Measurements from ENCODE around the gene KAZALD1. TPM values are rescaled to one million over a fixed set of nuclear protein-coding genes. Genes with fewer than 3 reads are reported as not detected.

KAZALD1 gene
- total RNA-seq, 4 donors from 2014 or later = 4.0 to 13.5 (median 8.4) TPM

DNA sequence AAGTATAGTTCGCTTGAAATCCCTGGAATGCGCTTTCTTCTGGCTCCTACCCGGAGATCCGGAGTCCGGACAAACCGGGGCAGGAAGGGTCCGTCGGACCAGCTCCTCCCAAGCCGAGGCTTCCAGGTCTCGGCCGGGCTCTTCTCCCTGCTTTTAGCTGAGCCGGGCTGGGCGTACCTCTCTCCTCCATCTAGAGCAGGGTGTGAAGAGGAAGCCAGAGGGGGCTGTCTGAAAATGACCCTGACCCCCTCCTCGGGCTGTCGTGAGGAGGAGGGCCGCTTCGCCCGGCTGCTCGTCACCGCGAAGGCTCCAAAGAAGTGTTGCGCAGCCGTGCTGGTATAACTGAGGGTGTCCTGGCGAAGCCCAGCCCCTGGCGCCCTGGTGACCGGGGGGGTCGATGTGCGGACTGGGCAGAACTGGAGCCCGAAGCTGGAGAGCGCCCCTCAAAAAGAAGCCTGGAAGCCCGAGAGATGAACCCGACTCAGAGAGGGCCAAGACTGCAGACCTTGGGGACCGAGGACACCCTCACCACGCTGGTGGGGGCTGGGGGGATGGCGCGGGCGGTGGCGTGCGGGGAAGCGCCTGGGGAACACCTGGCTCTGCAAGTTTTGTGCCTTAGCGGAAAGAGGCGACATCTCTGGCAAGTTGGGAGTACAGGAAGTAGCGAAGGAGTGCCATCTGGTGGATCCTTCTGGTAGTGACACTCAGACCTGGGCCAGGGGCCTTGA lies 5.7 kb downstream of the KAZALD1 start:
- peak; percentile 51 to 87 for DNase-seq (ENCODE audit: low spot score in 2 of 2)
- no peaks in the 10 kb centered on the region for H3K9me3 ChIP-seq
- H3K27ac ChIP-seq = peak overlapping the region in 3 of 4 donors; percentile 78 to 79 (median 78)
- H3K4me1 ChIP-seq = peaks cover 0 to 48% (median 28%) of the 10 kb centered on the region in 4 donors
- WGBS, 2 donors = 1 to 2% methylated on average over 17 to 28 of the region's 43 CpGs
- peaks cover 0 to 16% of the 10 kb centered on the region in 2 donors for H3K27me3 ChIP-seq
- TF ChIP-seq POLR2A (IDR thresholded peaks at IDR 0.05) (no peak), EP300 (IDR thresholded peaks at IDR 0.05) (peak in 1 of 2 donors; percentile 27)
- TF ChIP-seq, protein P1, sequence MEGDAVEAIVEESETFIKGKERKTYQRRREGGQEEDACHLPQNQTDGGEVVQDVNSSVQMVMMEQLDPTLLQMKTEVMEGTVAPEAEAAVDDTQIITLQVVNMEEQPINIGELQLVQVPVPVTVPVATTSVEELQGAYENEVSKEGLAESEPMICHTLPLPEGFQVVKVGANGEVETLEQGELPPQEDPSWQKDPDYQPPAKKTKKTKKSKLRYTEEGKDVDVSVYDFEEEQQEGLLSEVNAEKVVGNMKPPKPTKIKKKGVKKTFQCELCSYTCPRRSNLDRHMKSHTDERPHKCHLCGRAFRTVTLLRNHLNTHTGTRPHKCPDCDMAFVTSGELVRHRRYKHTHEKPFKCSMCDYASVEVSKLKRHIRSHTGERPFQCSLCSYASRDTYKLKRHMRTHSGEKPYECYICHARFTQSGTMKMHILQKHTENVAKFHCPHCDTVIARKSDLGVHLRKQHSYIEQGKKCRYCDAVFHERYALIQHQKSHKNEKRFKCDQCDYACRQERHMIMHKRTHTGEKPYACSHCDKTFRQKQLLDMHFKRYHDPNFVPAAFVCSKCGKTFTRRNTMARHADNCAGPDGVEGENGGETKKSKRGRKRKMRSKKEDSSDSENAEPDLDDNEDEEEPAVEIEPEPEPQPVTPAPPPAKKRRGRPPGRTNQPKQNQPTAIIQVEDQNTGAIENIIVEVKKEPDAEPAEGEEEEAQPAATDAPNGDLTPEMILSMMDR (IDR thresholded peaks at IDR 0.05) = peak; percentile 85 to 90 (median 88)
- no peaks in the 10 kb centered on the region for H3K36me3 ChIP-seq
- peak overlapping the region; percentile 22 to 59 (median 57) for H3K4me3 ChIP-seq

DNA sequence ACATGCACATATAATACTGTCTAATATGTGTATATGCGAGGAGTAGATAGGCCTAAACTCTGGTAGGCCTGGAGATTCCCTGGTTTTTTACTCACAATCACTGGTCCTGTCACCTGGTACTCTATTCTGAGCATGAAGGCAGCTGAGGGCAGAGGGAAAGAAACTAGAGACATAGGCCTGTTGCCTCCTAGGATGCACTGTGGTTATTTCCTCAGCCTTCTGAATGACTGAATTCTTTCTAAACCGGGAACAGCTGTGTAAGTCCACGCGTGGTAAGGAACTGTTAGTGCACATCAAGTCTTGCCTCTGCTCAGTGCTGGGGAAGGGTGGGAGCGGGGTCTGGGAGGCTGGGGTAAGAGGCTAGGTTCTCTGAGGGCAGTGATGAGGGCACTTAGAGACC lies 7.7 kb downstream of the KAZALD1 start:
- DNase-seq (ENCODE audit: low spot score in 2 of 2) = no peak
- Histone ChIP-seq H3K4me1 (peaks cover 0 to 33% (median 17%) of the 10 kb centered on the region in 4 donors), H3K27me3 (peaks cover 0 to 30% of the 10 kb centered on the region in 2 donors), H3K4me3 (no peak overlapping the region), H3K36me3 (no peaks in the 10 kb centered on the region), H3K27ac (no peak overlapping the region), H3K9me3 (no peaks in the 10 kb centered on the region)
- WGBS, 2 donors = 73 to 87% methylated on average over 5 of the region's 5 CpGs
- TF ChIP-seq POLR2A (IDR thresholded peaks at IDR 0.05) = no peak
- no peak for TF ChIP-seq EP300 (IDR thresholded peaks at IDR 0.05)
- TF ChIP-seq, protein P1 (IDR thresholded peaks at IDR 0.05) = no peak

GRCh38 chr10:101070098-101070497 lies 8.3 kb downstream of the KAZALD1 start:
- Histone ChIP-seq H3K4me1 (peaks cover 0 to 27% (median 17%) of the 10 kb centered on the region in 4 donors), H3K27me3 (peaks cover 0 to 36% of the 10 kb centered on the region in 2 donors), H3K4me3 (no peak overlapping the region), H3K36me3 (no peaks in the 10 kb centered on the region), H3K27ac (no peak overlapping the region), H3K9me3 (no peaks in the 10 kb centered on the region)
- DNase-seq (ENCODE audit: low spot score in 2 of 2) = no peak
- TF ChIP-seq, protein P1 (IDR thresholded peaks at IDR 0.05) = no peak
- TF ChIP-seq EP300 (IDR thresholded peaks at IDR 0.05) (no peak), POLR2A (IDR thresholded peaks at IDR 0.05) (no peak)
- WGBS, 2 donors = 38 to 82% methylated on average over 1 to 3 of the region's 3 CpGs

DNA sequence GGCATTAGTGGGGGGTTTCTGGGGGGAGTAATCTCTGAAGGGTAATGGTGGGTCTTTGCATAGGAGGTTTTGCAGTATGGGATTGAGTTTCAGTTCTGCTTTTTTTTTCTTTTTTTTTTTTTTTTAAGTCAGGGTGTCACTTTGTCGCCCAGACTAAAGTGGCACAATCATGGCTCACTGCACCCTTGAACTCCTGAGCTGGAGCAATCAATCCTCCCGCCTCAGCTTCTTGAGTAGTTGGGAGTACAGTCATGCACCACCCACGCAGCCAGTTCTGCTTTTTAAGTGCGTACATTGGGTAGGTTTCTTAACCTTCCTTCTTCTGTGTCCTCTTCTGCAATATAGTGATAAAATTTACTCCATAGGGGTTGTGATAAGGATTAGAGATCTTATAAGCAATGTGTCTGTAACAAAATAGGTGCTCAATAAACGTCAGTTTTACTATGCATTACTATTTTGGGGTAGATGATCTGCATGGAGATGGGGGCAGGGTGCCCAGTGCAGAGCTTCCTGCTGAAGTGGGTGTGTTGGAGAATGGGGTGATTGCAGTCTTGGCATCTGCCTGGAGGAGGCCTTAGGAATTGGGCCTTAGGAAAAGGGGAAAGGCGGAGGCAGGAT lies 9.6 kb downstream of the KAZALD1 start:
- H3K4me1 ChIP-seq = peaks cover 0 to 14% (median 12%) of the 10 kb centered on the region in 4 donors

More for the DNA sequence above, 9.6 kb downstream of the KAZALD1 start:
- TF ChIP-seq, protein P1 (IDR thresholded peaks at IDR 0.05) = no peak
- TF ChIP-seq EP300 (IDR thresholded peaks at IDR 0.05) = no peak
- TF ChIP-seq POLR2A (IDR thresholded peaks at IDR 0.05) = no peak
- peaks cover 0 to 49% of the 10 kb centered on the region in 2 donors for H3K27me3 ChIP-seq
- H3K4me3 ChIP-seq = no peak overlapping the region
- H3K27ac ChIP-seq = no peak overlapping the region
- H3K36me3 ChIP-seq = no peaks in the 10 kb centered on the region
- DNase-seq (ENCODE audit: low spot score in 2 of 2) = peak in 1 of 2 donors; percentile 31
- no peaks in the 10 kb centered on the region for H3K9me3 ChIP-seq
- WGBS, 2 donors = 72 to 76% methylated on average over 6 of the region's 6 CpGs
